Femur (tissue), 1 donor: Measurements from ENCODE around the gene MAST1.
A peak's percentile ranks its signal among the peaks of the same experiment; 100 is the strongest.
"Not testable (repeated sequence)": the region's sequence is repeated elsewhere in the genome, so short reads cannot be mapped to it uniquely, and the experiment has no call there.

Experiments
- DNase-seq: peaks from one replicate; pipeline ENCODE4 v3.0.0-alpha.2; 2017

MAST1 gene

DNA sequence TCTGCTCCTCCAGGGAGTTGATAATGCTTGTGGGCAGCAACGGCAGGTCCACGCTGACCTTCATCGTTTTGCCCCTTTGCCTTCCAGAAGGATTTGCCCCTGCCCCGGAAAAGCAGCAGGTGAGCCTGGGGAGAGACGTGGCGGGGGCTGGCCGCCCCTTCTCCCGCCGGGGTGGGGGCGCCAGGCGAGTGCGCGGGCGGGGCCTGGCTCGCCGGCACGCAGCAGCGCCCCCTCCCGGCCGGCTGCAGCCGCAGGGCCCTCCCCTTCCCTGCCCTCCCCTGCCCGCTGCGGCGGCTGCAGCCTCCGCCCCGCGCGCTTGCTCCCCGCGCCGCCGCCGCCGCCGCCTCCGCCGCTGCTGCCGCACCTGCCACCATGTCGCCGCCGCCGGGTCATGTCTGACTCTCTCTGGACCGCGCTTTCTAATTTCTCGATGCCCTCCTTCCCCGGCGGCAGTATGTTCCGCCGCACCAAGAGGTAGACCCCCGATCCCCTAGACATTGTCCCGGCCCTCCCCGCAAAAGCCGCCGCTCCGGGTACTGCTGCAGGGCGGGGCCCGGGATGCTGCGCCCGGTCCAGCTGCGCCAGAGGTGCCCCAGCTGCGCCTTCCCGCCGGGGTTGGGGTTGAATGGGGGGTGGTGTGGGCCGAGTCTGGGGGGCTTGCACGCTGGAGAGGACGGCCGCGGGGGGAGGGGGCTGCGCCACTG, at the start of gene MAST1:
MAST1 (plus strand) TSS at position 334 of the 704 bp plus-strand sequence; CDS start at position 392, 58 bp downstream.
- DNase-seq, result no peak

DNA sequence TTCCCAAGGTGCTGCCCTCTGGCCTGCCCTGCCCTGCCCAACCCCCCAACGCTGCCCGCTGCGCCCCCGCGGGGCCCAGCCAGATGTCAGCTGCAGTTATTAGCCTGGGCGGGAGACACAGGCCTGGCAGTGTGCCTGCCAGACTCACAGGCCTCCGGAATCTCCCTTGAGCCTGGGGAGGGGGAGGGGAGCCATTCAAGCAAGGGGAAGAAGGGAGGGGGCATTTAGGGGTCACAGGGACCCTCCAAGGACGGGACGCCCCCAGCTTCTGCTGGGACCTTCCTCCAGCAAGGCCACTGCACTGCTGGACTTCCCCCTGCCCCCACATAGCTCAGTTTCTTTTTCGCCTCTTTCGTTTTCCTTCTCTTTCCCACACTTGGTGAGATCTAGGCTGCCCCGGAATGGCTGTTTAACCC, 49.6 kb upstream of the MAST1 start:
- DNase-seq, result peak; percentile 90

DNA sequence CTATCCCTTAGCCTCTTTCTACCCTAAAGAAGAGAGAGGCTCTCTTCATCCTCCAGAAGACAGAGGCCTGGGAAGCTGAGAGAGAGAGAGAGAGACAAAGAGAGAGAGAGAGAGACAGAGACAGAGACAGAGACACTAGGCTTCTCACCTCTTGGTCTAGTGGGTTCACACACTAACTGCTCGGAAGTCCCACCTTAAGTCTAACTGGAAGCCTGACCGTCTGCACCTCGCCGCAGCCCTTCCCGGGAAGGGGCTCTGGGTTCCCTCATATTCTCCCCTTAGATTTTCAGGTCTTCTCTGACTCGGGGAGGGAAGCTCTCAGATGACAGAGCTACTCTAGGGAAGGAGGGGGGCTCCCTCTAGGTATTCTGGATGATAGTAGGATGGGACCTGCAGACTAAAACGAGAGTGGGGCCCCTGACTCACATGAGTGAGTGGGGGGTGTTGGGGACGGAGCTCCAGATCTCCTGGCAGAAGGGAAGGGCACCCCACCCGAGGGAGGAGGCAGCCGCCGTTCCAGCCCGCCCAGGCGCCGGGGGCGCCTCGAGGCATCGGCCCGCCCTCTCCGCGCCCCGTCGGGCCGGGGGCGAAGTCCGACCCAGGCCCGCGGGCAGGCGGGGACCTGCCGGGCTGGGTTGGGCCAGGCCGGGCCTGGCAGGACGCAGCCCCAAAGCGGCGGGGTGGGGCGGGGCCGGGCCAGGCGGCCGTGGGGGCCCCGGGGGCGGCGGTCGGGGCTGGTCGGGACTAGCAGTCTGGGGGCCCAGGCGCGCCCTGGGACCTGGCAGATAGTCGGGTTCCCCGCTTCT, 49.0 kb upstream of the MAST1 start:
- no peak for DNase-seq

DNA sequence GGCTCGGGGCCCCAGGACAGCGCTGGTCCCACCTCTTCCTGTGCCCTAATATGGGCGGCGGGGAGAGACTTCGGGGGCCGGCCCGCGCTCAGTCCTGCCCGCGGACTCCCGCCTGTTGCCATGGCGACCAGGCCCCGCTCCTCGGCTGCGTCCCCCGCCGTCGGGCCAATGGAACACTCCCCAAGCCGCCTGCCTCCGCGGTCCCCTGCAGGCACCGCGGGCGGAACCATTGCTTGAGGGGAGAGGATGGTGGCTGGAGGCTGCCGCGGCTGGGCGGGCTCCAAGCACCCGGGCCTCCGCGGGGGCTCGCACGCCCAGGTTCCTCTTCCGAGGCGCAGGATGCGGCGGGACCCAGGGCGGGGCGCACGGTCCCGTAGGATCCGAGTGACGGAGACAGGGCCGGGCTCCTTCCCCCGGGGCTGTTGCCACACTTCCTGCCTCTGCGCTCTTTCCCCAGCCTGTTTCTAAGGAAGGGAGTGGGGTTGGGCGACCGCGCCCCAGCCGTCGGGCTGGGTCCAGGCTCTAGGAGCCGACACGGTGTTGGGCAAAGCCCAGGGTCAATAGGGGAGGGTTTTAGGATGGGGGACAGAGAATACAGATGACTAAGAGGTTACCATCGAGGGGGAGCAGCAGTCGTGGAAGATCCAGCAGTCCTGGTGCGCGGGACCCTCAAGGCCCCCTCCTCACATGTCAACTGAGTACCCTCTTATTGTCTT, 48.3 kb upstream of the MAST1 start:
- peak; percentile 97 for DNase-seq

DNA sequence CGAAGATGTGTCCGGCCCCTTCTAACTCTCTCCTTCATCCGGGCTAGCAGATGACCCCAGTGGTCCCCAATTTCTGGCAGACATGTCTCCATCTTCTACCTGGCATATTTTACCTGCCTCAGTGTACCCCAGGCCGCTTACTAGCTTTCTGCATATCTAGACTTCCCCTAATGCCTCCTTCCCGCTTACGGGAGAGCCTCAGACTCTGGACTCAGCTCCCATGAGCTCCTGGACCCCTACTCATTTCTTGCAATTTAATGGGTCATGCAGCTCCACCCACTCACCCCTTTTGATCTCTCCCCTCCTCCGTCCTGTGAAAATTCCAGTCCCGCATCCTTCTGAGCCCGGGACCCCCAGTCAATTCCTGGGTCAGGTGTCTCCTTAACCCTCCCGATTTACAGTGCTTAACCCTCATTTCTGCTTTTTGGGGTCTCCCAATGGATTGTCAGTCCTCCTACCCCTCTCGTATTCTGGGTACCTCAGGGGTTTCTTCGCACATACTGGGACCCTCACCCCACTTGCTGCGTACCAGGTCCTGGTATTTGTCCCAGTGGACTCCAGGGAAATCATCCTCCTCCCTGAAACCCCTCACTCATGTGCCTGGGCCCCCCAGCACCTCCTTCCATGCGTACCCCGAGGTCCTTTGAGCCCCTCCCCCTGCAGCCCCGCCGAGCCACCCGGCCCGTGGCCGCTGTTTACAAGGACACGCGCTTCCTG, 47.5 kb upstream of the MAST1 start:
- DNase-seq, result peak; percentile 46

DNA sequence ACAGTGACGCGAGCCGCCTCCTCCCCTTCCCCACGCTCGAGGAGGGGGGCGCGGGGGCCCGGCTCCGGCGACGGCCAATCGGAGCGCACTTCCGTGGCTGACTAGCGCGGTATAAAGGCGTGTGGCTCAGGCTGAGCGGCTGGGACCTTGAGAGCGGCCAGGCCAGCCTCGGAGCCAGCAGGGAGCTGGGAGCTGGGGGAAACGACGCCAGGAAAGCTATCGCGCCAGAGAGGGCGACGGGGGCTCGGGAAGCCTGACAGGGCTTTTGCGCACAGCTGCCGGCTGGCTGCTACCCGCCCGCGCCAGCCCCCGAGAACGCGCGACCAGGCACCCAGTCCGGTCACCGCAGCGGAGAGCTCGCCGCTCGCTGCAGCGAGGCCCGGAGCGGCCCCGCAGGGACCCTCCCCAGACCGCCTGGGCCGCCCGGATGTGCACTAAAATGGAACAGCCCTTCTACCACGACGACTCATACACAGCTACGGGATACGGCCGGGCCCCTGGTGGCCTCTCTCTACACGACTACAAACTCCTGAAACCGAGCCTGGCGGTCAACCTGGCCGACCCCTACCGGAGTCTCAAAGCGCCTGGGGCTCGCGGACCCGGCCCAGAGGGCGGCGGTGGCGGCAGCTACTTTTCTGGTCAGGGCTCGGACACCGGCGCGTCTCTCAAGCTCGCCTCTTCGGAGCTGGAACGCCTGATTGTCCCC, 46.8 kb upstream of the MAST1 start, which contains the start of gene JUNB:
JUNB (plus strand) TSS at position 142 of the 706 bp plus-strand sequence; CDS start at position 428, 286 bp downstream.
- DNase-seq, result peak; percentile 98

DNA sequence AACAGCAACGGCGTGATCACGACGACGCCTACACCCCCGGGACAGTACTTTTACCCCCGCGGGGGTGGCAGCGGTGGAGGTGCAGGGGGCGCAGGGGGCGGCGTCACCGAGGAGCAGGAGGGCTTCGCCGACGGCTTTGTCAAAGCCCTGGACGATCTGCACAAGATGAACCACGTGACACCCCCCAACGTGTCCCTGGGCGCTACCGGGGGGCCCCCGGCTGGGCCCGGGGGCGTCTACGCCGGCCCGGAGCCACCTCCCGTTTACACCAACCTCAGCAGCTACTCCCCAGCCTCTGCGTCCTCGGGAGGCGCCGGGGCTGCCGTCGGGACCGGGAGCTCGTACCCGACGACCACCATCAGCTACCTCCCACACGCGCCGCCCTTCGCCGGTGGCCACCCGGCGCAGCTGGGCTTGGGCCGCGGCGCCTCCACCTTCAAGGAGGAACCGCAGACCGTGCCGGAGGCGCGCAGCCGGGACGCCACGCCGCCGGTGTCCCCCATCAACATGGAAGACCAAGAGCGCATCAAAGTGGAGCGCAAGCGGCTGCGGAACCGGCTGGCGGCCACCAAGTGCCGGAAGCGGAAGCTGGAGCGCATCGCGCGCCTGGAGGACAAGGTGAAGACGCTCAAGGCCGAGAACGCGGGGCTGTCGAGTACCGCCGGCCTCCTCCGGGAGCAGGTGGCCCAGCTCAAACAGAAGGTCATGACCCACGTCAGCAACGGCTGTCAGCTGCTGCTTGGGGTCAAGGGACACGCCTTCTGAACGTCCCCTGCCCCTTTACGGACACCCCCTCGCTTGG, 46.1 kb upstream of the MAST1 start:
- DNase-seq, result peak; percentile 83

DNA sequence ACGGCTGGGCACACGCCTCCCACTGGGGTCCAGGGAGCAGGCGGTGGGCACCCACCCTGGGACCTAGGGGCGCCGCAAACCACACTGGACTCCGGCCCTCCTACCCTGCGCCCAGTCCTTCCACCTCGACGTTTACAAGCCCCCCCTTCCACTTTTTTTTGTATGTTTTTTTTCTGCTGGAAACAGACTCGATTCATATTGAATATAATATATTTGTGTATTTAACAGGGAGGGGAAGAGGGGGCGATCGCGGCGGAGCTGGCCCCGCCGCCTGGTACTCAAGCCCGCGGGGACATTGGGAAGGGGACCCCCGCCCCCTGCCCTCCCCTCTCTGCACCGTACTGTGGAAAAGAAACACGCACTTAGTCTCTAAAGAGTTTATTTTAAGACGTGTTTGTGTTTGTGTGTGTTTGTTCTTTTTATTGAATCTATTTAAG, 45.4 kb upstream of the MAST1 start:
- no peak for DNase-seq

DNA sequence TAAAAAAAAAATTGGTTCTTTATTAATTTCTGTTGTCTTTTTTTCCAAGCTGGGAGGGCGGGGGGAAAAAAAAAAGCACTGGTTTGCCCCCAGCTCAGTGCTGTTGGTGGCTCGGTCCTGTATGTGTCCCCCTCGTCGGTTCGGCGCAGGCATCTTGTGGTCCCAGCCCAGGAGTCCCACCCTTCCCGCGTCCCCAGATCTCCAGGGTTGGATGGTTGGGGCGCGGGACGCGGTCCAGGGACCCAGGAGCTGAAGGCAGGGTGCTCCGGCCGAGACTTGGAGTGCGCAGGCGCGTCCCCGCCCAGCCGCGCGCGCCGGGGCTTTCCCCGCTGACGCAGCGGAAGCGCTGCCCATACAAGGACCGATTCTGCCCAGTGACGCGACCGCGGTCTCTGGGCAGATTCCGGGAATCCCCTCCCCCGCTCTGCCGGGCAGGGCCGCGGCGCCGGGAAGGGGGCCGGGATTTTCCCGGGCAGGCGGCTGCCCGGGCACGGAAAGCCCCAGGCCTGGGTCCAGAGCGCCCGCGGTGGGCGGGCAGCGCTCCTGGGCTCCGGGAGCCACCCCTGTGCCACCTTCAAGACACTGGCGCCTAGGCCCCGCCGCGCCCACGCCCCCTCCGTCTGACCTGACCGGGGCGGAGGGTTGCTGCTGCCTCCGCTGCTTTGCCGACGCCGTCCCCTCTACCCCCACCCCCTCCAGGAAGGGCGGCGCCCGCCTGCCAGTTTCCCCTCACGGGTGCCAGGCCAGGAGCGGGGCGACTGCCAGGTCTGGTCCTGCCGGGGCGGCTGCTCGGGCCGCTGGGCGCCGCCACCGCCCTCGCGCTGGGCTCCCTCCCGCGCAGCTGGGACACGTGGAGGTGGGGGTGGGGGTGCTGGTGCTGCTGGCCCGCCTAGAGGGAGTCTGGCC, 44.8 kb upstream of the MAST1 start:
- peak; percentile 96 for DNase-seq

DNA sequence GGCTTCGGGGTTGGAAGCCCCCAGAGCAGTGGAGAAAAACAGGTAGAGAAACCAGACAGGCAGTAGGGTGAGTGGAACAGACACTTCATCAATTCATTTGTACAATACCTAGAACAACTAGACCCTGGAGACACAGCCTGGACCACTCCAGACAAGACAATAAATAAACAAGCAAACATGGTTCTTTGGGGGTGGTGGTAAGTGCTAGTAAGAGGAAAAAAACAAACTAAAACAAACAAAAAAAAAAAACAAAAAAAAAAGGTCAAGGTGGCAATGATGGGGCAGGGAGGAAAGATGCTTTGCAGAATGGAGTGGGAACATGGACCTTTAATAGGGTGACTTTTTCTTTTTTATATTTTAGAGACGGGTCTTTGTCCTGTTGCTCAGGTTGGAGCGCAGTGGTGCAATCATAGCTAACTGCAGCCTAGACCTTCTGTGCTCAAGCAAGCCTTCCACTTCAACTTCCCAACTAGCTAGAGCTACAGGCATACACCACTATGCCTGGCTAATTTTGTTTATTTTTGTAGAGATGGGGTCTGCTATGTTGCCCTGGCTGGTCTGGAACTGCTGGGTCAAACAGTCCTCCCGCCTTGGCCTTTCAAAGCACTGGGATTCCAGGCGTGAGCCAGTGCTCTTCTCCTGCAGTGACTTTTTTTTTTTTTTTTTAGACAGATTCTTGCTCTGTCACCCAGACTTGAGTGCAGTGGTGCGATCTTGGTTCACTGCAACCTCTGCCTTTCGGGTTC, 43.9 kb upstream of the MAST1 start:
- DNase-seq, result peak; percentile 33

DNA sequence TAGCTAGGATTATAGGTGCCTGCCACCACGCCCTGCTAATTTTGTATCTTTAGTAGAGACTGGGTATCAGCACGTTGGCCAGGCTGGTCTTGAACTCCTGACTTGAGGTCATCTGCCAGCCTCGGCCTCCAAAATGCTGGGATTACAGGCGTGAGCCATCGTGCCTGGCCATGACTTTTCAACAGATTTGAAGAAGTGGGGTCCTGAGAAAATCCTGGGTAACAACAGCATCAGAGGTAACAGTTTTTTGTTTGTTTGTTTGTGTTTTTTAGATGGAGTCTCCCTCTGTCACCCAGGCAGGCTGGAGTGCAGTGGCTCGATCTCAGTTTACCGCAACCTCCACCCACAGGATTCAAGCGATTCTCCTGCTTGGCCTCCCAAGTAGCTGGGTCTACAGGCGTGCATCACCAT, 43.3 kb upstream of the MAST1 start:
- peak; percentile 27 for DNase-seq

DNA sequence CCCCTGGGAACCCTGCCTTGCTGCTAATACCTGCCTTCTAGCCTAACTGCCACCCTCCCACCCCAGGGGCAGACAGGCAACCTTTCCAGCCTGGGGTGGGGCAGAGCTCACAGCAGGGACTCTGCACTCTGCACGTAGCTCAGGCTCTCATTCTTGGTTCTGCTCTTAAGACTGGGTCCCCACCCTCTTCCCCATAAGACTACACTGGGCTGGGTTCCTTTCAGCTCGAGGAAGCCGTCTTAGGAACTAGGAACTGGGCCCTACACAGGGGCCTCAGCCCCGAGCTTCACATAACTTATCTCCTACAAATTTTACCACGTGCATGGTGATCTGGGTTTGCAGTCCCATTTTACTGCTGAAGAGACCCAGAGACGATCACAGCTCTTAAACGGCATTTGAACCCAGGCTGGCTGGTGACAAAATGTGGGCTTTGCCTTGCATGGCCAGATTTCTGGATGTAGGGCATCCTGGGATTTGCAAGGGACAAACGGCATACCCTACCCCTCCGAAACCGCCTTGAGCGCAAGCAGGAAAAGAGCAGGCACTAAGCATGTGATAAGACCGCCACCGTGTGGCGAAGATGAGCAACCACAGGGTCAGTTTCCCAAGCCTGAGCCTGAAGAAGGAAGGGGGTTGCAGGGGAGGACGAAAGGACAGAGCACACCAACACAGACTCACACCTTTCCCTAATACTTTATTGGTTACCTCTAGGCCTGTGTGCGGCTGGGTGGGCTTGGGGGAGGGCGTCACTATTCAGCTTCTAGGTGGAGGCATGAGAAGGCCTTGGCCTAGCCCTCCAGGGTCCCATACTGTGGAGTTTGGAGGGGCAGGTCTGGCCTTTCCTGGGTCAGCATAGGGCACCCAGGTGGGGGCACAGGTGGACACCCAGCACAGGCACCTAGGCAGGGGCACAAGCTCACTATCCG, 41.9 kb upstream of the MAST1 start:
- peak; percentile 84 for DNase-seq

DNA sequence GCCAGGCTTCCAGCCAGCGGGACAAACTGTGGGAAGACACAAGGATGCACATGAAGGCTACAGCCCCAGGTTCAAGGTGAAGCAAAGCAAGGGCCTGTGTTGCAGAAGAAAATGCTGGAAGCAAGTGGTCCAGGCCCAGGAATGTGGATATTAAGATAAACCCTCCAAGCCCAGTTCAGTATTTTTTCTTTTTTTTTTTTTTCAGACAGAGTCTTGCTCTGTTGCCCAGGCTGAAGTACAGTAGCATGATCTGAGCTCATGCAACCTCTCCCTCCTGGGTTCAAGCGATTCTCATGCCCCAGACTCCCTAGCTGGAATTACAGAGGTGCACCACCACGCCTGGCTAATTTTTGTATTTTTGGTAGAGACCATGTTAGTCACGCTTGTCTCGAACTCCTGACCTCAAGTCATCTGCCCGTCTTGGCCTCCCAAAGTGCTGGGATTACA, 41.2 kb upstream of the MAST1 start:
- DNase-seq, result no peak

DNA sequence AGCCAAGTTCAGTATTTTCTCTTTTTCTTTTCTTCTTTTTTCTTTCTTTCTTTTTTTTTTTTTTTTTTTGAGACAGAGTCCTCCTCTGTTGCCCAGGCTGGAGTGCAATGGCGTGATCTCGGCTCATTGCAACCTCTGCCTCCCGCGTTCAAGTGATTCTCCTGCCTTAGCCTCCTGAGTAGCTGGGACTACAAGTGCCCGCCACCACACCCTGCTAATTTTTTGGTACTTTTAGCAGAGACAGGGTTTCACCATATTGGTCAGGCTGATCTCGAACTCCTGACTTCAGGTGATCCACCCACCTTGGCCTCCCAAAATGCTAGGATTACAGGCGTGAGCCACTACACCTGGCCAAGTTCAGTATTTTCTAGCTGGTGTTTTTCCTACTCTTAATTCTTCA, 40.7 kb upstream of the MAST1 start:
- DNase-seq, result not testable (repeated sequence)

DNA sequence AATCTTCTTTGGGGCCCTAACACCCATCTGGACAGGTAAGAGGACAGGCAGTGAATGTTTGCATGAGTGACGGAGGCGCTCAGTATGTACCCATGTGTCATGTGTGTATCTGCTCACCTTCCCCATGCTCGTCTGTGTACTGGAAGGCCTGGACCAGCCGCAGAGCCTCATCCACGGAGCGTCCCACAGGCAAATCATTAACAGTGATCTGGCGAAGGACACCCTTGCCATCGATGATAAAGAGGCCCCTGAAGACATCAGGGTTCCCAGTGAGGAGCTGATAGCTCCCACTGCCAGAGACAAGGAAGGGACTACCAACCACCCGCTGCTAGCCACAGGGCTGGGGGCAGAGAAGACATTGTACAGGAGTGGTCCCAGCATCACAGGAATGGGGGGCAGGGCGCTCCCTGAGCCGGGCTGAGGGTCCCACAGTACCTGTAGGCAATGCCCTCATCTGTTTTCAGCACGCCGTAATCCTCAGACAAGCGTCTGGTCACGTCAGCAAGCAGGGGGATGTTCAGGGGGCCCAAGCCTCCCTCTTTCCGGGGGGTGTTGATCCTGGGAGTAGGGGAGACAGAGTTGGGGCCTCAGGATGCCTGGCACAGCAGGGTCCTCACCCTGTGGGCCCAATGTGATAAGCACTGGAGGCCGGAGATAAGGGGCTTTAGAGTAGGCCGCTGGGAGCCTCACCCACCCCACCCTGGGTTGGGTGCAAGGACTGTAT, 38.4 kb upstream of the MAST1 start:
- no peak for DNase-seq

DNA sequence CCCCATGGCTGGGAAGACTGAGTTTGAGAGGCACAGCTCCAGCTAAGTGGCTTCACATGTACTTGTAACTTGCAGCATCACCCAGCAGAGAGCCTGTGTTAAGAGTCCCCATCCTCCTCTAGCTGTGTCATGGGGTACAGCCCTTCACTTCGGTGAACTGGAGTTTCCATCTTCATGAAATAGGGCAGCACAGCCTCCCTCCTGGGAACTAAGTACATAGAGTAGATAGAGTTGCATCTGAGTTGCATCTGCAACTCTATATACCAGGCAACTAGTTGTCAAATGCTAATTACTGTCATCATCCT, 37.9 kb upstream of the MAST1 start:
- DNase-seq, result no peak

DNA sequence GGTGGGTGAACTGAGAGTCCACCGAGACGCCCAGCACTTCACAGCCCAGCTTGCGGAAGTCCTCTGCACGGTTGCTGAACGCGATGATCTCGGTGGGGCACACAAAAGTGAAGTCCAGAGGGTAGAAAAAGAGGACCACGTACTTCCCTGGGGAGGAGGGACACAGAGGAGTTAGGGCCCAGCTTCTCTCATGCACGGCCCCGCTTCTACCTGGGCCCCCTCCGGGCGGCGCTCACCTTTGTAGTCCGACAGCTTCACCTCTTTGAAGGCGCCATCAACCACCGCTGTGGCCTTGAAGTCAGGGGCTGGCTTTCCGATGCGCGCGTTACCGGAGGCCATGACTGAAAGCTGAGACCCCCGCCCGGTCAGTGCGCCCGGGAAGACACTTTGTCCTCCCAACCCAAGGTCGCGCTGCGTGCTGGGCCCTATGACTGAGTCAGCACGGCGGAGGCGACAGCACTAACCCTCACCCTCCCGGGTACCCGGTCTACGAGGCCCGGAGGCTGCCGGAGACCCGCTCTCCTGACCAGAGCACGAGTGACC, 37.3 kb upstream of the MAST1 start:
- DNase-seq, result no peak
